ENCODE results near the gene RHBDD2.

DNA sequence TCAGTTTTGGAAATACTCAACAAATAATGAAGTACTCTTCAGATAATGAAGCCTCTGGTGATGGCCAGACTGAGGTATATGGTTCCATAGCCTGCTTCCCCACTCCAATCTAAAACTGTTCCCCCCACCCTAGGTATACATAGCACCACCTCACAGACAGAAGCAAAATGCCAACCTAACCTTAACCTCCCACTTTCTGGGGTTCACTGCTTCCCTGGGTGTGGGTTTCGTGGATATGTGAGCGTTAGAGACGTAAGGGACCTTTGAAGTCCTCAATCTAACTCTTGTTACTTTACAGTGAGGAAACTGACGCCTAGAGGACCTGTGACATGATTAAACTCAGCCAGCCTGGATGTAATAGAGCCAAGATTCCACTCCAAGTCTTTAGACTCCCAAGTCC lies 1.4 kb downstream of the RHBDD2 start:
- TF ChIP-seq, protein P1, sequence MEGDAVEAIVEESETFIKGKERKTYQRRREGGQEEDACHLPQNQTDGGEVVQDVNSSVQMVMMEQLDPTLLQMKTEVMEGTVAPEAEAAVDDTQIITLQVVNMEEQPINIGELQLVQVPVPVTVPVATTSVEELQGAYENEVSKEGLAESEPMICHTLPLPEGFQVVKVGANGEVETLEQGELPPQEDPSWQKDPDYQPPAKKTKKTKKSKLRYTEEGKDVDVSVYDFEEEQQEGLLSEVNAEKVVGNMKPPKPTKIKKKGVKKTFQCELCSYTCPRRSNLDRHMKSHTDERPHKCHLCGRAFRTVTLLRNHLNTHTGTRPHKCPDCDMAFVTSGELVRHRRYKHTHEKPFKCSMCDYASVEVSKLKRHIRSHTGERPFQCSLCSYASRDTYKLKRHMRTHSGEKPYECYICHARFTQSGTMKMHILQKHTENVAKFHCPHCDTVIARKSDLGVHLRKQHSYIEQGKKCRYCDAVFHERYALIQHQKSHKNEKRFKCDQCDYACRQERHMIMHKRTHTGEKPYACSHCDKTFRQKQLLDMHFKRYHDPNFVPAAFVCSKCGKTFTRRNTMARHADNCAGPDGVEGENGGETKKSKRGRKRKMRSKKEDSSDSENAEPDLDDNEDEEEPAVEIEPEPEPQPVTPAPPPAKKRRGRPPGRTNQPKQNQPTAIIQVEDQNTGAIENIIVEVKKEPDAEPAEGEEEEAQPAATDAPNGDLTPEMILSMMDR (IDR thresholded peaks at IDR 0.05), result no peak
- TF ChIP-seq POLR2A (IDR thresholded peaks at IDR 0.05), result no peak
